Measurements from ENCODE around the gene CPPED1. TPM values are rescaled to one million over a fixed set of nuclear protein-coding genes. Genes with fewer than 3 reads are reported as not detected.
"Not testable (repeated sequence)": the region's sequence is repeated elsewhere in the genome, so short reads cannot be mapped to it uniquely, and the experiment has no call there.

CPPED1 gene
- total RNA-seq, 1 donor from 2014 or later, result 15.0 TPM

- DNase-seq (ENCODE audit: low read depth), result no peak
- H3K4me3 ChIP-seq (ENCODE audit: low read depth, low read length), result no peak overlapping the region
- no peak for TF ChIP-seq CTCF (conservative IDR thresholded peaks at IDR 0.05; ENCODE audit: low read depth, low read length)
These were observed 11.7 kb upstream of the CPPED1 start for GRCh38 chr16:12815361-12815760.

GRCh38 chr16:12813734-12814133, 10.0 kb upstream of the CPPED1 start:
- not testable (repeated sequence) for DNase-seq (ENCODE audit: low read depth); H3K4me3 ChIP-seq (ENCODE audit: low read depth, low read length)

GRCh38 chr16:12813321-12813720, 9.6 kb upstream of the CPPED1 start:
- not testable (repeated sequence) for H3K4me3 ChIP-seq (ENCODE audit: low read depth, low read length); DNase-seq (ENCODE audit: low read depth)

- H3K4me3 ChIP-seq (ENCODE audit: low read depth, low read length), result no peak overlapping the region
- no peak for DNase-seq (ENCODE audit: low read depth)
- no peak for TF ChIP-seq CTCF (conservative IDR thresholded peaks at IDR 0.05; ENCODE audit: low read depth, low read length)
These were observed 8.0 kb upstream of the CPPED1 start for GRCh38 chr16:12811441-12812383.

- no peak for TF ChIP-seq CTCF (conservative IDR thresholded peaks at IDR 0.05; ENCODE audit: low read depth, low read length)
- no peak overlapping the region for H3K4me3 ChIP-seq (ENCODE audit: low read depth, low read length)
- DNase-seq (ENCODE audit: low read depth), result no peak
These were observed 1.4 kb upstream of the CPPED1 start for GRCh38 chr16:12805066-12805465.

- peak overlapping the region; percentile 85 for H3K4me3 ChIP-seq (ENCODE audit: low read depth, low read length)
- no peak for TF ChIP-seq CTCF (conservative IDR thresholded peaks at IDR 0.05; ENCODE audit: low read depth, low read length)
- DNase-seq (ENCODE audit: low read depth), result no peak
These were observed 708 bp upstream of the CPPED1 start for GRCh38 chr16:12804395-12804794.

- peak overlapping the region; percentile 85 for H3K4me3 ChIP-seq (ENCODE audit: low read depth, low read length)
- no peak for DNase-seq (ENCODE audit: low read depth)
- no peak for TF ChIP-seq CTCF (conservative IDR thresholded peaks at IDR 0.05; ENCODE audit: low read depth, low read length)
These were observed 1.0 kb downstream of the CPPED1 start for GRCh38 chr16:12802661-12803060.

GRCh38 chr16:12802048-12802447, 1.6 kb downstream of the CPPED1 start:
- peak overlapping the region; percentile 85 for H3K4me3 ChIP-seq (ENCODE audit: low read depth, low read length)
- TF ChIP-seq CTCF (conservative IDR thresholded peaks at IDR 0.05; ENCODE audit: low read depth, low read length), result no peak
- DNase-seq (ENCODE audit: low read depth), result no peak
